ENCODE measurements around the gene MNAT1. TPM values are rescaled to one million over a fixed set of nuclear protein-coding genes. Genes with fewer than 3 reads are reported as not detected.
"Not testable (repeated sequence)": the region's sequence is repeated elsewhere in the genome, so short reads cannot be mapped to it uniquely, and the experiment has no call there.

The MNAT1 gene
- total RNA-seq, 4 donors from 2014 or later, result 4.2 to 30.3 (median 17.8) TPM

DNA sequence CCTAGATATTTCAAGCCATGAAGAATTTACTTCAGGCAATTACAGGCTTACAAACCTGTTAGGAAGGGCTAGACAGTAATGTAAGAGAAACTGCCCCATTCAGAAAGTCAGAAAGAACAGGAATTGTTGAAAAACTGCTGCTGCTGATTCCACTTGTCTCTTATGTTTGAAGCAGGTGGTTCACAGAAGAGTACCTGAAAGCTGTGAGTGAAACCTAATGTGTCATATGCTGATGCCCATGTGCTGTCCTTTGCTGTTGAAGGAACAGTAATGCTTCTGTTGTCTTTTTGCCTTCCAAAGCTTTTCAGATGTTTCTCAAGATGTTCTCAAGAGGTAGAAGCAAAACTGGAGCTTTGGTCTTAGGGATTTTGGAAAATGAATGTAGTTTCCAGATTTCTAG is 39.0 kb downstream of the MNAT1 start:
- no peak for DNase-seq
- Histone ChIP-seq H3K27ac (no peak overlapping the region), H3K36me3 (no peaks in the 10 kb centered on the region), H3K4me1 (no peaks in the 10 kb centered on the region), H3K4me3 (no peak overlapping the region), H3K27me3 (no peaks in the 10 kb centered on the region), H3K9me3 (no peaks in the 10 kb centered on the region)
- TF ChIP-seq POLR2AphosphoS5 (IDR thresholded peaks at IDR 0.05) (no peak), POLR2A (IDR thresholded peaks at IDR 0.05) (no peak), EP300 (IDR thresholded peaks at IDR 0.05; ENCODE audit: low read depth) (no peak)
- TF ChIP-seq, protein P1, sequence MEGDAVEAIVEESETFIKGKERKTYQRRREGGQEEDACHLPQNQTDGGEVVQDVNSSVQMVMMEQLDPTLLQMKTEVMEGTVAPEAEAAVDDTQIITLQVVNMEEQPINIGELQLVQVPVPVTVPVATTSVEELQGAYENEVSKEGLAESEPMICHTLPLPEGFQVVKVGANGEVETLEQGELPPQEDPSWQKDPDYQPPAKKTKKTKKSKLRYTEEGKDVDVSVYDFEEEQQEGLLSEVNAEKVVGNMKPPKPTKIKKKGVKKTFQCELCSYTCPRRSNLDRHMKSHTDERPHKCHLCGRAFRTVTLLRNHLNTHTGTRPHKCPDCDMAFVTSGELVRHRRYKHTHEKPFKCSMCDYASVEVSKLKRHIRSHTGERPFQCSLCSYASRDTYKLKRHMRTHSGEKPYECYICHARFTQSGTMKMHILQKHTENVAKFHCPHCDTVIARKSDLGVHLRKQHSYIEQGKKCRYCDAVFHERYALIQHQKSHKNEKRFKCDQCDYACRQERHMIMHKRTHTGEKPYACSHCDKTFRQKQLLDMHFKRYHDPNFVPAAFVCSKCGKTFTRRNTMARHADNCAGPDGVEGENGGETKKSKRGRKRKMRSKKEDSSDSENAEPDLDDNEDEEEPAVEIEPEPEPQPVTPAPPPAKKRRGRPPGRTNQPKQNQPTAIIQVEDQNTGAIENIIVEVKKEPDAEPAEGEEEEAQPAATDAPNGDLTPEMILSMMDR (IDR thresholded peaks at IDR 0.05), result no peak
- in situ Hi-C loops (cut with MboI; ENCODE audit: low pct_ligation_motif_present in 1 of 4, low pct_unique_long_range_greater_than_20kb in 1 of 4, low sequenced_read_pairs in 3 of 4), result no loop called here
- intact Hi-C loops (cut with DNase I; ENCODE audit: low total_unique reads), result no loop called here

DNA sequence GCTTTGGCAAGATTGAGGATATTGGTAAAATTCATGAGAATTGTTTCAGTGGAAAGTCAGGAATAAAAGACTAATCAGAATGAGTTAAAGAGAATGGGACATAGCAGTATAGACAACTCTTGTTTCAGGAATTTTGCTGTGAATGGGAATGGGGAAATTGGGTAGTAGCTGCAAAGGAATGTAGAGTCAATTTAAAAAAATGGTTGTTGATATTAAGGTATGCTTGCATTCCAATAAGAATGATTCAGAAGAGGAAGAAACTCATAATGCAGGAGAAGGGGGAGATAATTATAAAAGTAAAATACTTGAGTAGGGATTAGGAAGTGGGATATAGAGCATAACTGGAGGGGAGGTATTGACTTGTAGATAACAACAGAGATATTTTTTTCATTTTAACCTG is 40.7 kb downstream of the MNAT1 start:
- DNase-seq, result no peak
- H3K36me3 ChIP-seq, result no peaks in the 10 kb centered on the region
- no peak overlapping the region for H3K4me3 ChIP-seq
- no peaks in the 10 kb centered on the region for H3K4me1 ChIP-seq
- intact Hi-C loops (cut with DNase I; ENCODE audit: low total_unique reads) (no loop called here), in situ Hi-C loops (cut with MboI; ENCODE audit: low pct_ligation_motif_present in 1 of 4, low pct_unique_long_range_greater_than_20kb in 1 of 4, low sequenced_read_pairs in 3 of 4) (no loop called here)
- H3K27me3 ChIP-seq, result no peaks in the 10 kb centered on the region
- TF ChIP-seq, protein P1 (IDR thresholded peaks at IDR 0.05), result no peak
- H3K9me3 ChIP-seq, result no peaks in the 10 kb centered on the region
- H3K27ac ChIP-seq, result no peak overlapping the region

DNA sequence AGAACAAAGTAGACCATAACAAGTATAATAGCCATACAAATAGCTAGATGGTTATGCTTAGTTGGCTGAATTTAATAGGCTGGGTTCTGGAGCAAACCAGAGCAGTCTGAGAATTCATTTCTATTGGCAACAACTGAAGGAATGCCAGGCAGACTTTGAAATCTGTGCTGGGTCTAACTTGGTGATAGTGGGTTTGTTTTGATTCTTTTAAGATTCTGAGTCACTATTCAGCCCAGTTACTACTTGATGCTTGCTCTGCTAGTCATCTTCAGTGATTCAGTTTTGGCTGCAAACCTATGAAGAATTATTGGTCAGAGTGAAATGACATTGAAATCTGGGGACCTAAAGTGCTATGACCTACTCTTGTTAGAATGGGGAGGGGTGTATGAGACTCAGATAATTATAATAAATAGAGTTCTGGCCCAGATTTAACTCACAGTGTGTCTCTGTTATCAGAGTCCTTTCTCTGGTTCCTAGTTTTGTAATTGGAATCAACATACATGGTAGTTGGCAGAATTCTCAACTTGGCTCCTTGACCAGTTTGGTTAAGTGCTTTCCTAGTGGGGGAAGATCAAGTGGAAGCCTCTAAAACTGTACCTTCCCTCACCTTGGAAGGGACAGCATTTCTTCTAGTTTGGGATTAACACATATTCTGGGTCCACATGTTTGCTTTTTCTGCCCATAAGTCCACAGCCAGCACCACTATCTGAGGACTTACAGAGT is 43.5 kb downstream of the MNAT1 start:
- Histone ChIP-seq H3K36me3 (no peaks in the 10 kb centered on the region), H3K4me1 (no peaks in the 10 kb centered on the region), H3K27me3 (no peaks in the 10 kb centered on the region), H3K9me3 (no peaks in the 10 kb centered on the region), H3K27ac (no peak overlapping the region), H3K4me3 (no peak overlapping the region)
- in situ Hi-C loops (cut with MboI; ENCODE audit: low pct_ligation_motif_present in 1 of 4, low pct_unique_long_range_greater_than_20kb in 1 of 4, low sequenced_read_pairs in 3 of 4) (no loop called here), intact Hi-C loops (cut with DNase I; ENCODE audit: low total_unique reads) (no loop called here)
- TF ChIP-seq EP300 (IDR thresholded peaks at IDR 0.05; ENCODE audit: low read depth) (no peak), POLR2AphosphoS5 (IDR thresholded peaks at IDR 0.05) (no peak), POLR2A (IDR thresholded peaks at IDR 0.05) (no peak)
- TF ChIP-seq, protein P1 (IDR thresholded peaks at IDR 0.05), result no peak
- no peak for DNase-seq

DNA sequence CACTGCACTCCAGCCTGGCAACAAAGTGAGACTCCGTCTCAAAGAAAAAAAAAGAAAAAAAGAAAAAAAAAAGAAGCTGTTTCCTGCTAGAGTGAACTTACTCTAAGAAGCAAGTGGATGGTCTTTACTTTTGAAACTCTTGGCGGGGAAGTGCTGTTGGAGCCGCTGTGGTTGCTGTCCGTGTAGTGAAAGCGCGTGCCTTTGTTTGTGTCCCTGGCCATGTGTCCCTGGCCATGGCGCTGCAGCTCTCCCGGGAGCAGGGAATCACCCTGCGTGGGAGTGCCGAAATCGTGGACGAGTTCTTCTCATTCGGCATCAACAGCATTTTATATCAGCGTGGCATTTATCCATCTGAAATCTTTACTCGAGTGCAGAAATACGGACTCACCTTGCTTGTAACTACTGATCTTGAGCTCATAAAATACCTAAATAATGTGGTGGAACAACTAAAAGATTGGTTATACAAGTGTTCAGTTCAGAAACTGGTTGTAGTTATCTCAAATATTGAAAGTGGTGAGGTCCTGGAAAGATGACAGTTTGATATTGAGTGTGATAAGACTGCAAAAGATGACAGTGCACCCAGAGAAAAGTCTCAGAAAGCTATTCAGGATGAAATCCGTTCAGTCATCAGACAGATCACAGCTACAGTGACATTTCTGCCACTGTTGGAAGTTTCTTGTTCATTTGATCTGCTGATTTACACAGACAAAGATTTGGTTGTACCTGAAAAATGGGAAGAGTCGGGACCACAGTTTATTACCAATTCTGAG is 45.4 kb downstream of the MNAT1 start:
- intact Hi-C loops (cut with DNase I; ENCODE audit: low total_unique reads); DNase-seq; H3K36me3 ChIP-seq; H3K4me1 ChIP-seq; H3K27me3 ChIP-seq; in situ Hi-C loops (cut with MboI; ENCODE audit: low pct_ligation_motif_present in 1 of 4, low pct_unique_long_range_greater_than_20kb in 1 of 4, low sequenced_read_pairs in 3 of 4); H3K27ac ChIP-seq; H3K4me3 ChIP-seq; H3K9me3 ChIP-seq: not testable (repeated sequence)
- WGBS, 2 donors (ENCODE audit: low coverage in 1 of 2), result 92 to 93% methylated on average over 18 of the region's 18 CpGs

DNA sequence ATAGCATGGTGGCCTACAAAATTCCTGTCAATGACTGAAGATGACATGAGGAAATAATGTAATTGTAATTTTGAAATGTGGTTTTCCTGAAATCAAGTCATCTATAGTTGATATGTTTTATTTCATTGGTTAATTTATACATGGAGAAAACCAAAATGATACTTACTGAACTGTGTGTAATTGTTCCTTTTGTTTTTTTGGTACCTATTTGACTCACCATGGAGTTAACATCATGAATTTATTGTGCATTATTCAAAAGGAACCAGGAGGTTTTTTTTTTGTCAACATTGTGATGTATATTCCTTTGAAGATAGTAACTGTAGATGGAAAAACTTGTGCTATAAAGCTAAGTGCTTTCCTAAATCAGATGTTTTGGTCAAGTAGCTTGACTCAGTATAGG is 46.0 kb downstream of the MNAT1 start:
- H3K9me3 ChIP-seq; intact Hi-C loops (cut with DNase I; ENCODE audit: low total_unique reads); in situ Hi-C loops (cut with MboI; ENCODE audit: low pct_ligation_motif_present in 1 of 4, low pct_unique_long_range_greater_than_20kb in 1 of 4, low sequenced_read_pairs in 3 of 4); H3K4me3 ChIP-seq; H3K36me3 ChIP-seq; DNase-seq; H3K27ac ChIP-seq; H3K4me1 ChIP-seq; H3K27me3 ChIP-seq: not testable (repeated sequence)

Measured in transverse colon (tissue), 4 donors.